Measurements from ENCODE around the gene TLDC2.
A peak's percentile ranks its signal among the peaks of the same experiment; 100 is the strongest.

TLDC2 gene

GRCh38 chr20:36854348-36855240 lies 21.3 kb upstream of the TLDC2 start:
- H3K27me3 ChIP-seq (ENCODE audit: insufficient read depth, poor library complexity, severe bottlenecking), result no peaks in the 10 kb centered on the region
- peak; percentile 65 for ATAC-seq (ENCODE audit: low read depth)
- H3K4me1 ChIP-seq (ENCODE audit: insufficient read depth, poor library complexity, severe bottlenecking), result peaks cover 56% of the 10 kb centered on the region
- no peaks in the 10 kb centered on the region for H3K9me3 ChIP-seq (ENCODE audit: severe bottlenecking)
- H3K36me3 ChIP-seq (ENCODE audit: low read depth), result peaks cover 39% of the 10 kb centered on the region
- TF ChIP-seq CTCF (IDR thresholded peaks at IDR 0.05; ENCODE audit: poor library complexity, severe bottlenecking), result no peak
- peak; percentile 96 for DNase-seq (ENCODE audit: low spot score)
- H3K27ac ChIP-seq (ENCODE audit: poor library complexity, severe bottlenecking), result peak overlapping the region; percentile 92
- no peak overlapping the region for H3K4me3 ChIP-seq (ENCODE audit: severe bottlenecking)

GRCh38 chr20:36855241-36855657 lies 20.7 kb upstream of the TLDC2 start:
- no peaks in the 10 kb centered on the region for H3K9me3 ChIP-seq (ENCODE audit: severe bottlenecking)
- peaks cover 42% of the 10 kb centered on the region for H3K36me3 ChIP-seq (ENCODE audit: low read depth)
- H3K27ac ChIP-seq (ENCODE audit: poor library complexity, severe bottlenecking), result peak overlapping the region; percentile 92
- peaks cover 63% of the 10 kb centered on the region for H3K4me1 ChIP-seq (ENCODE audit: insufficient read depth, poor library complexity, severe bottlenecking)
- ATAC-seq (ENCODE audit: low read depth) (peak; percentile 0; the same call in 2 of the 3 replicates), DNase-seq (ENCODE audit: low spot score) (peak; percentile 84)
- no peak for TF ChIP-seq CTCF (IDR thresholded peaks at IDR 0.05; ENCODE audit: poor library complexity, severe bottlenecking)
- no peak overlapping the region for H3K4me3 ChIP-seq (ENCODE audit: severe bottlenecking)
- no peaks in the 10 kb centered on the region for H3K27me3 ChIP-seq (ENCODE audit: insufficient read depth, poor library complexity, severe bottlenecking)

- H3K36me3 ChIP-seq (ENCODE audit: low read depth), result peaks cover 45% of the 10 kb centered on the region
- no peaks in the 10 kb centered on the region for H3K27me3 ChIP-seq (ENCODE audit: insufficient read depth, poor library complexity, severe bottlenecking)
- H3K4me3 ChIP-seq (ENCODE audit: severe bottlenecking), result no peak overlapping the region
- H3K27ac ChIP-seq (ENCODE audit: poor library complexity, severe bottlenecking), result peak overlapping the region; percentile 92
- peak; percentile 94 for DNase-seq (ENCODE audit: low spot score)
- ATAC-seq (ENCODE audit: low read depth), result peak; percentile 27
- peaks cover 72% of the 10 kb centered on the region for H3K4me1 ChIP-seq (ENCODE audit: insufficient read depth, poor library complexity, severe bottlenecking)
- H3K9me3 ChIP-seq (ENCODE audit: severe bottlenecking), result no peaks in the 10 kb centered on the region
- TF ChIP-seq CTCF (IDR thresholded peaks at IDR 0.05; ENCODE audit: poor library complexity, severe bottlenecking), result no peak
These were observed 19.7 kb upstream of the TLDC2 start for GRCh38 chr20:36856195-36856594.

GRCh38 chr20:36856691-36857635 lies 19.0 kb upstream of the TLDC2 start:
- H3K9me3 ChIP-seq (ENCODE audit: severe bottlenecking), result no peaks in the 10 kb centered on the region
- H3K27ac ChIP-seq (ENCODE audit: poor library complexity, severe bottlenecking), result peak overlapping the region; percentile 92
- ATAC-seq (ENCODE audit: low read depth) (peak; percentile 8), DNase-seq (ENCODE audit: low spot score) (peak; percentile 71)
- H3K4me3 ChIP-seq (ENCODE audit: severe bottlenecking), result no peak overlapping the region
- H3K27me3 ChIP-seq (ENCODE audit: insufficient read depth, poor library complexity, severe bottlenecking), result no peaks in the 10 kb centered on the region
- TF ChIP-seq CTCF (IDR thresholded peaks at IDR 0.05; ENCODE audit: poor library complexity, severe bottlenecking), result no peak
- peaks cover 78% of the 10 kb centered on the region for H3K4me1 ChIP-seq (ENCODE audit: insufficient read depth, poor library complexity, severe bottlenecking)
- H3K36me3 ChIP-seq (ENCODE audit: low read depth), result peaks cover 45% of the 10 kb centered on the region

All from RWPE2 (cell line).